ENCODE results near the gene ARL11.
A peak's percentile ranks its signal among the peaks of the same experiment; 100 is the strongest.

GRCh38 chr13:49669735-49670309, 41.5 kb downstream of the ARL11 start:
- TF ChIP-seq, protein P1, sequence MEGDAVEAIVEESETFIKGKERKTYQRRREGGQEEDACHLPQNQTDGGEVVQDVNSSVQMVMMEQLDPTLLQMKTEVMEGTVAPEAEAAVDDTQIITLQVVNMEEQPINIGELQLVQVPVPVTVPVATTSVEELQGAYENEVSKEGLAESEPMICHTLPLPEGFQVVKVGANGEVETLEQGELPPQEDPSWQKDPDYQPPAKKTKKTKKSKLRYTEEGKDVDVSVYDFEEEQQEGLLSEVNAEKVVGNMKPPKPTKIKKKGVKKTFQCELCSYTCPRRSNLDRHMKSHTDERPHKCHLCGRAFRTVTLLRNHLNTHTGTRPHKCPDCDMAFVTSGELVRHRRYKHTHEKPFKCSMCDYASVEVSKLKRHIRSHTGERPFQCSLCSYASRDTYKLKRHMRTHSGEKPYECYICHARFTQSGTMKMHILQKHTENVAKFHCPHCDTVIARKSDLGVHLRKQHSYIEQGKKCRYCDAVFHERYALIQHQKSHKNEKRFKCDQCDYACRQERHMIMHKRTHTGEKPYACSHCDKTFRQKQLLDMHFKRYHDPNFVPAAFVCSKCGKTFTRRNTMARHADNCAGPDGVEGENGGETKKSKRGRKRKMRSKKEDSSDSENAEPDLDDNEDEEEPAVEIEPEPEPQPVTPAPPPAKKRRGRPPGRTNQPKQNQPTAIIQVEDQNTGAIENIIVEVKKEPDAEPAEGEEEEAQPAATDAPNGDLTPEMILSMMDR (IDR thresholded peaks at IDR 0.05), result peak; percentile 33 to 86 (median 66)
- no peak for TF ChIP-seq POLR2A (IDR thresholded peaks at IDR 0.05)
